Stimulated activated CD8-positive, alpha-beta memory T cell treated with anti-CD3 and anti-CD28 coated beads, Interleukin-4, amount 100 ng/mL, for 24 hours (primary cell): Measurements from ENCODE around the gene ANKRD13B.

Source experiments
- DNase-seq: peaks from one replicate; pipeline ENCODE4 v3.0.0-alpha.2; 2020; ENCODE audit warnings: low read depth

Gene ANKRD13B

GRCh38 chr17:29568331-29569244 lies 24.3 kb upstream of the ANKRD13B start, which contains the start of gene TP53I13:
TSS of gene TP53I13 (plus strand) at chr17:29568701. CDS start at chr17:29568759, 58 bp downstream.
- peak; percentile 84 for DNase-seq

- DNase-seq = no peak
These were observed 23.5 kb upstream of the ANKRD13B start for GRCh38 chr17:29569245-29569950.

- DNase-seq = no peak
These were observed 22.4 kb upstream of the ANKRD13B start for GRCh38 chr17:29570521-29570920.

- no peak for DNase-seq
These were observed 21.4 kb upstream of the ANKRD13B start for GRCh38 chr17:29571486-29571882.

GRCh38 chr17:29571883-29572681 lies 20.9 kb upstream of the ANKRD13B start:
- no peak for DNase-seq

- DNase-seq = no peak
These were observed 20.0 kb upstream of the ANKRD13B start for GRCh38 chr17:29572691-29573557.

GRCh38 chr17:29573558-29573869 lies 19.4 kb upstream of the ANKRD13B start:
- DNase-seq = no peak

GRCh38 chr17:29573871-29574731 lies 18.8 kb upstream of the ANKRD13B start:
- DNase-seq = no peak

GRCh38 chr17:29574732-29575510 lies 18.0 kb upstream of the ANKRD13B start:
- DNase-seq = no peak

- DNase-seq = no peak
These were observed 17.3 kb upstream of the ANKRD13B start for GRCh38 chr17:29575511-29576213.

GRCh38 chr17:29576214-29577000 lies 16.5 kb upstream of the ANKRD13B start:
- no peak for DNase-seq

GRCh38 chr17:29577001-29577370 lies 15.9 kb upstream of the ANKRD13B start:
- no peak for DNase-seq

GRCh38 chr17:29577385-29578211 lies 15.3 kb upstream of the ANKRD13B start:
- no peak for DNase-seq

GRCh38 chr17:29578626-29579485 lies 14.1 kb upstream of the ANKRD13B start:
- no peak for DNase-seq

GRCh38 chr17:29579866-29580771 lies 12.8 kb upstream of the ANKRD13B start:
- peak; percentile 82 for DNase-seq
